HG03060 (cell line): ENCODE measurements around the gene SMIM41.

ENCODE experiments used
- ATAC-seq: cut with Tn5 transposase; IDR thresholded peaks from one replicate; pipeline ENCODE4 v1.9.1; 2021; ENCODE audit warnings: low read depth, moderate number of reproducible peaks; ENCODE audit not compliant: unreplicated experiment

Gene SMIM41

DNA sequence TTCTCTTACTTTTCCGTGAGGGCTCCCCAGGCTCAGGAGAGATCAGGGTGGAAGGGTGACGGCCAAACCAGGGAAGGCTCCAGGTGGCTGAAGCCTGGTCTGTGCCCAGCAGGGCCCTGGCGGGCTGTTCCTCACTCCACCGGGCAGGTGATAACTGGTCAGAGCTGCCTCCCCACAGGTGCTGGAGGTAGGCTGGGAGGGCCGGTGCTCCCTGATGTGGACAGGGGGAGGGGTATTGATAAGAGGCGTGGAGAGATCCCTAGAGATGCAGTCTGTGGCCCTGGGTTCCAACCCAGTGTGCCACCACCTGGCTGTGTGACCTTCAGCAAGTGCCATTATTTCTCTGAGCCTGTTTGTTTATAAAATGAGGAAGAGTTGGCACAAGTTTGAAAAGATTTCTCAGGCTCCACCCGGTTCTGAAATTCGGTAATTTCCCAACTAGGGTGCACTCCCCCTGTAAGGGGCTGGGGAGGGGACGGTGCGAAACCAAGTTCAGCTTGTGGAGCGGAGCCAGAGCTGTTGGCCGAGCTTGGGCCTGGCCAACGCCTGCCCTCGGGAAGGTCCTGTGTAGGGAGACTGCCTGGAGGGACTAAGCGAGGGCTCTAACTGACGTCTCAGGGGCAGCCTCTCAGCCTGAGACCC is 29.3 kb upstream of the SMIM41 start:
- no peak for ATAC-seq

DNA sequence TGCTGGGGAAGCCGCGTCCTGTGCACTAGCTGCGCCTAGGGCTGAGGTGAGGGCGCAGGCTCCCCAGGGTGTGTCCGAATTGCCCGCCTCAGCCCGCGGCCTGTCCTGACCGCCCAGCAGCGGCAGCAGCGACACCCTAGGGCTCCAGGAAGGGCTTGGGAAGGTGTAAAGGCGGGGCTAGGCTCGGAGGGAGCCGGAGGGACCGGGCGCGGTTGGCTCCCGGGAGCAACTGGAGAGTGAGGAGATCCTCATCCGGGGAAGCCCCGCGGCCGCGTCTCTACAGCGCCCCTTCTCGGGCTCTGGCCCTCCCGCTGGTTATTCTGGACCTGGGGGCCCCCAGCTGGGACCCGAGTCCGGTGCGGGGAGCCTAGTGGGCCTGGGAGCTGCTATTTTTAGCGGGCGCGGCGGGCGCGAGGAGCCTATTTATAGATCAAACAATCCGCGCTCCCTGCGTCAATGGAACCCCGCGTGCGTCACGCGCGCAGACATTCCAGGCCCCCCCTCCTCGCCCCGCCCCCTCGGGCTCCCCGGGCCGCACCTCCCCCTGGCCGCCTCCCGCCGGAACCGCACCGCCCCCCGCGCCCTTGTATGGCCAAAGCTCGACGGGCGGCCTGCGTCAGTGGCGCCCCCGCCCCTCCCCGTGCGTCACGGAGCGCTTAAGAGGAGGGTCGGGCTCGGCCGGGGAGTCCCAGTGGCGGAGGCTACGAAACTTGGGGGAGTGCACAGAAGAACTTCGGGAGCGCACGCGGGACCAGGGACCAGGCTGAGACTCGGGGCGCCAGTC is 28.6 kb upstream of the SMIM41 start, which contains the start of gene NR4A1:
TSS of gene NR4A1 (plus strand) at position 685 of the 784 bp plus-strand sequence. CDS start 2,887 bp downstream, outside the sequence.
- ATAC-seq = no peak

DNA sequence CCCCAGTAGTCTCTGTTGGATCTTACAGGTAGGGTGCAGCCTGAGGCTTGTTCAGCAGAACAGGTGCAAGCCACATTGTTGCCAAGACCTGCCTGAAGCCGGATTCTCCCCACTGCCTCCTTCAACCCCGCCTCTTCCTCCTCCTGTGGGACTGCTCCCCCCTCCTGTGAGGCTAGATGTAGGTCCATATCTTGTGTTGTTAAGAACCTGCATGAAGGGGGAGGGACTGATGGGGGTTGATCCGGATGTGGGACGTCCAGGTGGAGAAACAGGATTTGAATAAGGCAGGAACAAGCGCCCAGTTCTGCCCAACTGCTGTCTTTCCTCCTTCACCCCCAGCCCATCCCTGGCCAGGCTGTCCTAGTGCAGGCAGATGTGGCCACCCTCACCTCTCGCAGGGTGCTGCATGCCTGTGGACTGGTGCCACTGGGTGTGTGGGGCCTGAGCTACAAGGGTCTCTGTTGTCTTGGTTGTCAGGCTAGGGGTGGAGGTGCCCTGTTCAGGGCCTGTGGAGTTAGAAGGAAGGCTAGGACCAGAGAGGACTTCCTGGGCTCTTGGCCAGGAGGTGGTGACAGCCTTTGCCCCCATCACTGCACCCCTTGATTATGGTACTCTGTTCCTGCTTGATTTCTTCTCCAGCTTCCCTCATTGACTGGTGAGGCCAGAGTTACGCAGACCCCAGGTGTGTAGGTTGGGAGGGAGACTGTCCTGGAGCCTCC is 26.9 kb upstream of the SMIM41 start:
- no peak for ATAC-seq

DNA sequence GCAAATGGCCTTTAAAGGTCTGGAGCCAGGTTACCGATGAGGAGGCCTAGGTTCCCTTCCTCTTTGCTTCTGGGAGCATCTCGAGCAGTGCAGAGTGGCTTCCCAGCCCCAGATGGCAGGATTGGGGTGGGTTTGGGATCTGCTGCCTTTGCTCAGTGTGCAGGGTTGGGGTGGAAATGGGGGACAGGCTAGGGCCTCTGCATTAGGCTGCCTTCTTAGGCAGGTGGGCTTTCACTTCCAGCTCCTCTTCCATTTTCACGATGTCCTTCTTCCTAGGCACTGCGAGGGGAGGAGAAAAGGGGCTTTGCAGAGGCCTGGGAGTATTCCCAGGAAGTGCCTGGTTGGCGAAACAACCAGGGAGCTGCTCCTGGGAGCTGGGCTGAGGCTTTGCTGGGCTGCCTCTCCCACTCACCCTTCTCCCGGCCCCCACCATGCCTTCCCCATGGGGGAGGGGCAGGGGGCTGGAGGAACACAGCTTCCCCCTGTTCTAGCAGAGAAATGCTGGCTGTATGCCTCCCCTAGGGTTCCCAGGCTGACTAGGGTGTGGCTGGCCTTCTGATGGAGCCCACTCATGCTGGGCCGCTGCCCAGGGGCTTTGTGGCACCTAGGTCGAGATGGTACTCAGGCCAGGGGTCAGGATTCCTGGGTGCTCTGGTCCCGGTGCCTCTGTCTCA is 25.8 kb upstream of the SMIM41 start:
- no peak for ATAC-seq

DNA sequence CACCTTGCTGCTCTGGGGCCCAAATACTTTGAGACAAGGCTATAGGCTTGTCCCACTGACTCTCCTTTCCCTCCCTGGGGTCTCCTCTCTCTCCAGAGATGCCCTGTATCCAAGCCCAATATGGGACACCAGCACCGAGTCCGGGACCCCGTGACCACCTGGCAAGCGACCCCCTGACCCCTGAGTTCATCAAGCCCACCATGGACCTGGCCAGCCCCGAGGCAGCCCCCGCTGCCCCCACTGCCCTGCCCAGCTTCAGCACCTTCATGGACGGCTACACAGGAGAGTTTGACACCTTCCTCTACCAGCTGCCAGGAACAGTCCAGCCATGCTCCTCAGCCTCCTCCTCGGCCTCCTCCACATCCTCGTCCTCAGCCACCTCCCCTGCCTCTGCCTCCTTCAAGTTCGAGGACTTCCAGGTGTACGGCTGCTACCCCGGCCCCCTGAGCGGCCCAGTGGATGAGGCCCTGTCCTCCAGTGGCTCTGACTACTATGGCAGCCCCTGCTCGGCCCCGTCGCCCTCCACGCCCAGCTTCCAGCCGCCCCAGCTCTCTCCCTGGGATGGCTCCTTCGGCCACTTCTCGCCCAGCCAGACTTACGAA is 25.2 kb upstream of the SMIM41 start:
- no peak for ATAC-seq

DNA sequence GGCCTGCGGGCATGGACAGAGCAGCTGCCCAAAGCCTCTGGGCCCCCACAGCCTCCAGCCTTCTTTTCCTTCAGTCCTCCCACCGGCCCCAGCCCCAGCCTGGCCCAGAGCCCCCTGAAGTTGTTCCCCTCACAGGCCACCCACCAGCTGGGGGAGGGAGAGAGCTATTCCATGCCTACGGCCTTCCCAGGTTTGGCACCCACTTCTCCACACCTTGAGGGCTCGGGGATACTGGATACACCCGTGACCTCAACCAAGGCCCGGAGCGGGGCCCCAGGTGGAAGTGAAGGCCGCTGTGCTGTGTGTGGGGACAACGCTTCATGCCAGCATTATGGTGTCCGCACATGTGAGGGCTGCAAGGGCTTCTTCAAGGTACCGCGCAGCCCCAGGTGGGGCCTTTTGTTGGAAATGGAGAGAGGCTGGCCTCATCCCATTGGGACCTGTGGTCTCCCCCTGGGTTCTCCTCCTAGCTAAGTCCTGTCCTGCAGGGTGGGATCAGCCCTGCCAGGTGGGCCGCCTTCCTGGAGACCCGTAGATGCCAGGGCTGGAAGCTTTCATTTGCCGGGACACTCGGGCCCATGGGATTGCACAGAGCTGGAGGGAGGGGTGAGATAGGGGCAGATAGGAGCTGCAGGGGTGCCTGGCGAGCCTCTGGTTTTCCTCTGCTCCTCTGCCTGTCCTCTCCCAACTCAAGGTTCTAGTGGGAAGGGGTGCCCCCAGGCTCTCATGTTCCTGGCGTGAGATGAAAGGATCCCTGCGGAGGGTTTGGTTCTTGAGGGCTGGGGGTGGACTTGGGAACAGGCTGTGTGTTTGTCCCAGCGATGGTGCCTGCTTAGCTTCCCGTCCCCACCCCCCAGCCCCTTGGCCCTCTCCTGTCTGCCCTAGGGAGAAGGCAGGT is 24.4 kb upstream of the SMIM41 start:
- no peak for ATAC-seq

DNA sequence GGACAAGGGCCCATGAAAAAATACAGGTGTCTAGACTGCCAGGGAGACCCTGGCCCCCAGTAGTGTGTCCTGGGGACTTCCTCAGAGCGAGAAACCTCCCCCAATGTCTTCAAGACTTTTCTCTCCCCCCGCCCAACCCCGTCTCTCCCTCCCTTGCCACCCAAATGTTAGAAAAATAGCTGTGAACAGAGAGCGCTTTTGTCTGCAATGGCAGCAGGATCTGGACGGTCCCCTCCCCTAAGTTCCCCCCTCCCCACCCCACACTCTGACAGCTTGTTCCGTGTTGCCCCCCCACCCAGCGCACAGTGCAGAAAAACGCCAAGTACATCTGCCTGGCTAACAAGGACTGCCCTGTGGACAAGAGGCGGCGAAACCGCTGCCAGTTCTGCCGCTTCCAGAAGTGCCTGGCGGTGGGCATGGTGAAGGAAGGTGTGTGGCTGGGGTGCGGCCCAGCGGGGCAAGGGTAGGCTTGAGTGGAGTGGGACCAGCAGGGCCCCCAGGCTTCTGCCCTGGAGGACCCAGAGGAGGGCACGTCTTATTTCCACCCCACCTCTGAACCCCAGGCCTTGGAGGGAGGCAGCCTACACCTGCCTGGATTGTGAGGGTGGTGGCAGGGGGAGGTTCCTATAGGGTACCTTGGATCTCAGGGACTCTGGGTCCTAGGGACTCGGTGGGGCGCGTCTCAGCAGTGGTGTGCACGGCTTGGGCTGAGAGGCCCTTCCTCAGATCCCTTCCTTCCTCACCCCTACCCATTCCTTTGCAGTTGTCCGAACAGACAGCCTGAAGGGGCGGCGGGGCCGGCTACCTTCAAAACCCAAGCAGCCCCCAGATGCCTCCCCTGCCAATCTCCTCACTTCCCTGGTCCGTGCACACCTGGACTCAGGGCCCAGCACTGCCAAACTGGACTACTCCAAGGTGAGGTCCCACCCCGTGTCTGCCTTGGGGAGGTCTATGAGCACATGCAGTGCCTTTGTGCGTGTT is 23.5 kb upstream of the SMIM41 start:
- ATAC-seq = no peak

DNA sequence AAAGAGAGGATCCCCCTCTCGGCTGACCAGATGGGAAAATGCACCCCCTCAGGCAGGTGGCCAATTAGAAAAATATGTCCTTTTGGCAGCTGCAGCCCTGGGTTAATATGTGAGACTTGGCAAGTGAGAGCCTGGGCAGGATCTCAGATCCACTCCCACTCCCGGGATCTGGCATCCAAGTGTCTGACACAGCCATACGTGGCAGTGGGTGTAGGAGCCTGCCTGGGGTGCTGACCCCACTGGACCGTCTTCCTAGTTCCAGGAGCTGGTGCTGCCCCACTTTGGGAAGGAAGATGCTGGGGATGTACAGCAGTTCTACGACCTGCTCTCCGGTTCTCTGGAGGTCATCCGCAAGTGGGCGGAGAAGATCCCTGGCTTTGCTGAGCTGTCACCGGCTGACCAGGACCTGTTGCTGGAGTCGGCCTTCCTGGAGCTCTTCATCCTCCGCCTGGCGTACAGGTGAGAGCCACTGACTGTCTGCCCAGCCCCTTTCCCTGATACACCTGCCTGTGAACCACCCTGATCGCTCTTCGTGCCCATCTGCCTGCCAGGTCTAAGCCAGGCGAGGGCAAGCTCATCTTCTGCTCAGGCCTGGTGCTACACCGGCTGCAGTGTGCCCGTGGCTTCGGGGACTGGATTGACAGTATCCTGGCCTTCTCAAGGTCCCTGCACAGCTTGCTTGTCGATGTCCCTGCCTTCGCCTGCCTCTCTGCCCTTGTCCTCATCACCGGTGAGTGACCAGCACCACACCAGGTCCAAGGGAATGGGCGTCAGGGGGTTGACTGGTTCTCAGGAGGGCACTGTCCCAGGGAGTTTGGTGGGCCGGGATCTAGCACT is 22.5 kb upstream of the SMIM41 start:
- ATAC-seq = no peak

DNA sequence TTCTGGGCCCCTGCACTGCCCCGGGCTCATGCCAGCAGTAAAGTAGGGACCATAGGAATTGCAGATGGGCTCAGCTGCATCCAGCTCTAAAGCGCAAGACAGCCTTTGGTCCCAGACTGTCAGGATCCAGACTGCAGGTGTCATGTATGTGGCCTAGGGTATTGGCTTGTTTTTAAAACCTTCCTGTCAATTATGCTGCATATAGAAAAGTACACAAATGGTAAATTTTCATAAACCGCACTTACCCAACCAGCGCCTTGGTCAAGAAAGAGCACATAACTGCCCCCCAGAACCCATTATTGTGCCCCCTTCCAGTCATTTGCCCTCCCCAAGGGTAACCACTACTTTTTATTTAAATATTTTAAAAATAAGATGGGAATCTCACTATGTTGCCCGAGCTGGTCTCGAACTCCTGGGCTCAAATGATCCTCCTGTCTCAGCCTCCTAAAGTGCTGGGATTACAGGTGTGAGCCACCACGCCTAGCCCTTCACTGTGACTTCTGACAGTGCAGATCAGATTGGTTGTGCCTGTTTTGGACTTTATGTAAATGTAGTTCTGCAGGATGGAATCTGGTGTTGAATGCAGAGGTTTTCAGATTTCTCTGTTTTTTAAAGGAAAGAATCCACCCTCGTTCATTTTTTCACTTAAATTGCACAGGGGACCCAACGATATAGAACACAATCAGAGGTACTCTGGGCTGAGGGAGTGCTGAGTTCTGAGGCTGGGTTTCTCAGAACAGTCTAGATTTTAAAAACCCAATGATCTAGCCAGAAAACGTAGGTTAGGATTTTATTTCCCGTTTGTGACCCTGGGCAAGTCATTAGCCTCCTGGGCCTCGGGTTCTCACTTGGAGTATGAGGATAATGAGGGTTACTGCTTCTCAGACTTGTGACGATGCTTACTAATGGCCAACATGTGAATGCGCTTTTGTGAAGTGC is 21.6 kb upstream of the SMIM41 start:
- no peak for ATAC-seq

DNA sequence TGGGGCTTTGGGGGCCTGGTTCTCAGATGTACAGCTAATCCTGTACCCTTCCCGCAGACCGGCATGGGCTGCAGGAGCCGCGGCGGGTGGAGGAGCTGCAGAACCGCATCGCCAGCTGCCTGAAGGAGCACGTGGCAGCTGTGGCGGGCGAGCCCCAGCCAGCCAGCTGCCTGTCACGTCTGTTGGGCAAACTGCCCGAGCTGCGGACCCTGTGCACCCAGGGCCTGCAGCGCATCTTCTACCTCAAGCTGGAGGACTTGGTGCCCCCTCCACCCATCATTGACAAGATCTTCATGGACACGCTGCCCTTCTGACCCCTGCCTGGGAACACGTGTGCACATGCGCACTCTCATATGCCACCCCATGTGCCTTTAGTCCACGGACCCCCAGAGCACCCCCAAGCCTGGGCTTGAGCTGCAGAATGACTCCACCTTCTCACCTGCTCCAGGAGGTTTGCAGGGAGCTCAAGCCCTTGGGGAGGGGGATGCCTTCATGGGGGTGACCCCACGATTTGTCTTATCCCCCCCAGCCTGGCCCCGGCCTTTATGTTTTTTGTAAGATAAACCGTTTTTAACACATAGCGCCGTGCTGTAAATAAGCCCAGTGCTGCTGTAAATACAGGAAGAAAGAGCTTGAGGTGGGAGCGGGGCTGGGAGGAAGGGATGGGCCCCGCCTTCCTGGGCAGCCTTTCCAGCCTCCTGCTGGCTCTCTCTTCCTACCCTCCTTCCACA is 20.7 kb upstream of the SMIM41 start:
- no peak for ATAC-seq

DNA sequence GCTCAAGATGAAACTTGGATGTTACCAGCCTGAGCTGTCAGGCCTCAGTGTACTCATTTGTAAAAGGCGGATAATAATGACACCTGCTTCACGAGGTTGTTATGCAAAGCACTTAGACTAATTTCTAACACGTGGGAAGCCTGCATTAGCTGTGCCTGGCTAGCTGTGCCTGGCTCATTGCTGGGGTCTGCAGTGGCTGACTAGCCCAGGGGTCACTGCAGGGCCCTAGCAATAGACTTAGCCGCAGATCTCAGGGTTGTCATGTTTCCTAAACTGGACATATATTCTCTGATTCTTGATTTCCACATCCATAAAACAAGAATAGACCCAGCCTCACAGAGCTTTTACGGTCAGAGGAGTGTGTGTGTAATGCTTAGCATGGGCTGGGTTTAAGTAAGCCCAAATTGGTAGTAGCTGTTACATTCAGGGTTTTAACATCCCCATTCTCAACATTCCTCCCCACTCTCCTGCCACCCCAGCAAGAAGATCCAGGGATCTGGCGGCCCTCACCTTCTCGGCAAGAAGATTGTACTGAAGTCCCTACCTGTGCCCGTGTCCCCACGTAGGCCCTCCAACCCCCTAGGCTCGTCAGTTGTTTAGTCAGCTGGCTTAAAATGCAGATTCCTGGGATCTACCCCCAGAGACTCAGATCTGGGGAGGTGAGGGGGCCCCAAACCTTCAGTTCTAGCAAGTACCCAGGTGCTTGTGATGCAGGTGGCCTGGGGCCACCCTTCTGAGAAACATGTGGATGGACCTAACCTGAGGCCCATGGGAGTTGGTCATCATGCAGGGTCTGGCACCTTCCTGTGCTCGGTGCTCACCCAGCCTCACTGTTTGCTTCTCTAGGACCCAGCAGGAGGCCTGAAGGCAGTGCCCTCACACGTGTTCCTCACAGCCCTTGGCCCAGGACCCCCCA is 19.7 kb upstream of the SMIM41 start:
- ATAC-seq = no peak

DNA sequence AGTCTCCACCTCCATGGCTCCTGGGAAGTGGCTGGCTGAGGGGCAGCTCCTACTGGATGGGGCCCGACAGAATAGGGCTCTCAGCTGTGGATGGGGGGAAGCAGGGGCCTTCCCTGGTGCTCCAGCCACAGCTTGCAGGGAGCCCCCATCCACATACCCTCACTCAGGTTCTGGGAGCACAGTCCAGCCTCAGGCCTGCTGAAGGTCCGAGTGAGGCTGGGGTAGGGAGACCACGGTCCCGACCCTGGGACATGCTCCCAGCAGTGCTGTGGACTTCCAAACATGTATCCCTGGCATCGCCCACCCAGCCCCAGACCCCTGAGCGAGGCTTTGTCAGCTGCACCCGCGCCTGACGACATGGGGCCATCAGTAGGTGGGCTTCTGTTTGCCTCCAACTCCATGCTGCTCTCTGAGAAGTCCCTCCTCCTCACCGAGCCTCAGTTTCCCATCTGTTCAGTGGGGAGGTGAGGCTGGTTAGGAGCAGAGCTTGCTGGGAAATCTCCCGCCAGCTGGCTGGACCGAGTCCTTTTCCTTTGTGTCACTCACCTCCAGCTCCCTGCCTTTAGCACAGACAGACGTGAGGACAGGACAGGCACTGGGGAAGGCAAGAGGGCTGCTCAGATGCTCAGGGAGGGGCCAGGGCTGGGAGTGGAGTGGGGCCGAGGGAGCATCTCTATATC is 18.9 kb upstream of the SMIM41 start:
- no peak for ATAC-seq

DNA sequence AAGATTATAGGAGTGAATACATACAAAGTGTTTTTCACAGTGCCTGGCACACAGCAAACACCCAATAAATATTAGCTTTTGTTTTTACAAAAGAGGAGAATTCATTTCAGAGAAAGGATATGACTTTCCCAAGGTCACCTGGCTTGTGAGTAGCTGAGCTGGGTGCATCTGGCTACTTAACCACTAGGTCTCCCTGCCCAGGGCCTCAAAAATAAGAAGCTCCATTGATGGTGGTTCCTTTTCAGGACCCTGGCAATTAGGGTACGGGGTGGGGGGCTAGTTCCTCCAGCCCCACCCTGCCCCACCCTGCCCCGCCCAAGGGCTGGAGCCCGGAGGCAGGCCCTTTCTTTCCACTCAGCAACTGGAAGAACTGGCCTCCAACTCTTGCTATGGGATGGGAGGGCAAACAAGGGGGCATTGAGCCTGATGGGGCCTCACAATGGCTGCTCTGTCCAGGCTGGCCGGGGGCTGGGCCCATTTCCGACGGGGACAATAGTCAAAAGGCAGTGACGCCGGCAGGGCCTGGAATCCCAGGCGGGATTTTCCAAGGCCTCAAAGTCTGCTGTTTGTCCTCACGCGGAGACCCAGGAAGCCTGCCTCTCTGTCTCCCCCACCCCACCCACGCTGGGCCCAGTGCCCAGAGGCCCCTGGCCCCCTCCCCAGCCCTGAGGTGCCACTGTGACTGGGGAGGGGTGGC is 17.9 kb upstream of the SMIM41 start:
- ATAC-seq = no peak
